SHP77 treated with DMSO at 0.1 percent for 48 hours (cell line): ENCODE data around the gene NSL1.
"Not testable (repeated sequence)": the region's sequence is repeated elsewhere in the genome, so short reads cannot be mapped to it uniquely, and the experiment has no call there.

ENCODE experiments used
- DNase-seq: peaks from one replicate; lab custom pipeline; 2025; lab: John Stamatoyannopoulos, UW

Gene NSL1

GRCh38 chr1:212783976-212784375 lies 7.6 kb downstream of the NSL1 start:
- DNase-seq, result no peak

- no peak for DNase-seq
Measured at GRCh38 chr1:212782422-212783154, 9.0 kb downstream of the NSL1 start.

- DNase-seq, result no peak
Measured at GRCh38 chr1:212781225-212781624, 10.4 kb downstream of the NSL1 start.

- no peak for DNase-seq
Measured at GRCh38 chr1:212780759-212781158, 10.8 kb downstream of the NSL1 start.

GRCh38 chr1:212779086-212779485 lies 12.5 kb downstream of the NSL1 start:
- not testable (repeated sequence) for DNase-seq

- no peak for DNase-seq
Measured at GRCh38 chr1:212777151-212777550, 14.4 kb downstream of the NSL1 start.

GRCh38 chr1:212775241-212775640 lies 16.3 kb downstream of the NSL1 start:
- no peak for DNase-seq

GRCh38 chr1:212774584-212774983 lies 17.0 kb downstream of the NSL1 start:
- no peak for DNase-seq

GRCh38 chr1:212773011-212773410 lies 18.6 kb downstream of the NSL1 start:
- DNase-seq, result no peak

GRCh38 chr1:212771341-212771740 lies 20.2 kb downstream of the NSL1 start:
- DNase-seq, result no peak

GRCh38 chr1:212769459-212770167 lies 22.0 kb downstream of the NSL1 start:
- DNase-seq, result no peak

- DNase-seq, result not testable (repeated sequence)
Measured at GRCh38 chr1:212766825-212767224, 24.8 kb downstream of the NSL1 start.

GRCh38 chr1:212764718-212765281 lies 26.8 kb downstream of the NSL1 start:
- not testable (repeated sequence) for DNase-seq

- DNase-seq, result no peak
Measured at GRCh38 chr1:212762839-212763238, 28.7 kb downstream of the NSL1 start.

GRCh38 chr1:212762234-212762633 lies 29.3 kb downstream of the NSL1 start:
- no peak for DNase-seq

GRCh38 chr1:212760126-212760823 lies 31.3 kb downstream of the NSL1 start:
- DNase-seq, result peak; percentile 12

- DNase-seq, result no peak
Measured at GRCh38 chr1:212759683-212760082, 31.9 kb downstream of the NSL1 start.

- no peak for DNase-seq
Measured at GRCh38 chr1:212754680-212755079, 36.9 kb downstream of the NSL1 start.

GRCh38 chr1:212754193-212754592 lies 37.4 kb downstream of the NSL1 start:
- no peak for DNase-seq

- no peak for DNase-seq
Measured at GRCh38 chr1:212753749-212754148, 37.8 kb downstream of the NSL1 start.

- DNase-seq, result no peak
Measured at GRCh38 chr1:212752934-212753497, 38.6 kb downstream of the NSL1 start.

GRCh38 chr1:212752252-212752933 lies 39.2 kb downstream of the NSL1 start:
- DNase-seq, result no peak
